Posterior cingulate gyrus (tissue), 11 donors: Measurements from ENCODE around the gene HNF1A.
"Not testable (repeated sequence)": the region's sequence is repeated elsewhere in the genome, so short reads cannot be mapped to it uniquely, and the experiment has no call there.

Experiments used
- DNase-seq, 10 donors: peaks; one replicate each; pipeline versions ENCODE4 v3.0.0 to v3.0.0-alpha.2; 2020 to 2021; ENCODE audit warnings: mixed read lengths in 3 of 10
- intact Hi-C: fragments of 100-400 bp; cut with DNase I; formaldehyde crosslinking; loops from one replicate; pipeline ENCODE4 v1.15.1; 2023

HNF1A gene

DNA sequence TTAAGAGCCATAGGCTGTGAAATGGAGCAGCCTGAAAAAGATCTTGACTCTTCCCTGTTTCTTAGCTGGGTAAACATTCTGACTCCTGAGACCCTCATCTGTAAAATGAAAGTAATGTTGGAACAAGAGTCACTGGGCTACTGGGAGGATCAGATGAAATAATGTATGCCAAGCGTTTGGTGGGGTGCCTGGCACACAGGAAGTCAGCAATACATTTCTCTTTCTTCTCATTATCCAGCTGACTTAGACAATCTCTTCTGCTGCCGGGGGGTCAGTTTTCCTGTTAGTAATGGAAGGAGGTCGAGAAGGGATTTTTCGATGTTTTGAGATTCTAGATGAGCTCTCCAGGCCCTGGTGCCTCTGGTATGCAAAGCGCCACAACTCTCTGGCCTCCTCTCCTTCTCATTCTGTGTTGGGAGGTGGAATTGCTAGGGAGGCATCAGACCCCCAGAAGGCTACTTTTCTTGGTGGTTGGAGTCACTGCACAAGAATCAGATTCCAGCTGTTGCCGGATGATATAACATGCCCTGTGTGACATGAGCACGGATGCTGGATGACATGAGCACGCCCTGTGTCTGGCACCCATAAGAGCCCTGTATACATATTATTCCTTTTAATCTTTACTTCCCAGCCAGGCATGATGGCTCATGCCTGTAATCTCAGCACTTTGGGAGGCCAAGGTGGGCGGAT is 56.4 kb downstream of the HNF1A start:
- intact Hi-C loops = no loop called here

DNA sequence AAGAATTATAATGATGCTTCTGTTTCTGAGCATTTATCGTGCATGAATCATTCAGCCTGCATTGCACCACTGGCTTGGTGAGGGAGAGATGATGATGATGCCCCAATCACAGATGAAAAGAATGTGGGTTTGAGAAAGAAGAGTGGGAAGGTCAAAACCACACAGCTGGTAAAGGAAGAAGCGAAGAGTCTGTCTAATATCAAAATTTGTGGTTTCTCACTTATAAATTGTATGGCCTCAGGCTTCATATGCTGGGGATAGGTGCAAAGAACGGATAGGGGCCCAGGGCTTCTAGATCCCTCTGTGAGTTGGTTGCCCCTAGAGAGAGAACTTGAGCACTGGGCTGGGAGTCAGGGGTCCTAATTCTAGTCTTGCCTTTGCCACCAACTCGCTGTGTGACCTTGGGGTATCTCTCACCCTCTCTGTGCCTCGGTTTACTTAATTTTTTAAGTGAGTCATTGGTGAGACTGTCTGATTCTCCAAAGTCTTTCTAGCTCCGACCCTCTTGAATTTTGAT is 58.5 kb downstream of the HNF1A start:
- no peak for DNase-seq
- intact Hi-C loops = no loop called here

More for the DNA sequence above, 56.4 kb downstream of the HNF1A start:
- no peak for DNase-seq

GRCh38 chr12:121038861-121039668 is 60.7 kb downstream of the HNF1A start, which contains the start of gene OASL:
Gene OASL, minus strand, starts transcription at chr12:121039246. Its CDS starts 275 bp downstream, at chr12:121038971.
- peak in 1 of 10 donors; percentile 5 for DNase-seq
- intact Hi-C loops = no loop called here

- intact Hi-C loops = no loop called here
- DNase-seq = peak in 1 of 10 donors; percentile 1
Observed at GRCh38 chr12:121043067-121043466, 64.7 kb downstream of the HNF1A start.

- intact Hi-C loops = not testable (repeated sequence)
- peak in 1 of 10 donors; percentile 49 for DNase-seq
Observed at GRCh38 chr12:121047400-121047799, 69.1 kb downstream of the HNF1A start.

DNA sequence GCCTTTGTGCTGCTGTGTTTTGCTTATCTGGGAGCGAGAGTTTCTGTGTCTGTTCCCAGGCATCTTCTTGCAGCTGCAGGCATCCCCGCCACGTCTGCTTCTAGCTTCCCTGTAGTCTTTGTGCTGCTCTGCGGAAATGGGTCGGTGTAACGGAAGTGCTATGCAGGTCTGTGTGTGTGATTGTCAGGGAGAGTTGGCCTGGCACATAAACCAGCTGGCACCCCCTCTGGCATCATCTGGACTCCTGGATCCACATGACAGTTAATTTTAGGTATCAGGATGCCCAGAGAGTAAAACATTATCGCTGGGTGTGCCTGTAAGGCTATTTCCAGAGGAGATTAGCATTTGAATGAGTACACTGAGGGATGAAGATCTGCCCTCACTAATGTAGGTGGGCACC is 70.1 kb downstream of the HNF1A start:
- intact Hi-C loops = no loop called here
- DNase-seq = peak in 5 of 10 donors; percentile 27 to 88 (median 52)

- peak in 1 of 10 donors; percentile 5 for DNase-seq
- intact Hi-C loops = no loop called here
Observed at GRCh38 chr12:121050725-121051124, 72.4 kb downstream of the HNF1A start.
